CMK (cell line): ENCODE measurements around the gene NME7.
"Not testable (repeated sequence)": the region's sequence is repeated elsewhere in the genome, so short reads cannot be mapped to it uniquely, and the experiment has no call there.

Experiments used
- DNase-seq: peaks from one replicate; pipeline ENCODE4 v3.0.0-alpha.2; 2010; ENCODE audit warnings: low read depth

The NME7 gene

DNA sequence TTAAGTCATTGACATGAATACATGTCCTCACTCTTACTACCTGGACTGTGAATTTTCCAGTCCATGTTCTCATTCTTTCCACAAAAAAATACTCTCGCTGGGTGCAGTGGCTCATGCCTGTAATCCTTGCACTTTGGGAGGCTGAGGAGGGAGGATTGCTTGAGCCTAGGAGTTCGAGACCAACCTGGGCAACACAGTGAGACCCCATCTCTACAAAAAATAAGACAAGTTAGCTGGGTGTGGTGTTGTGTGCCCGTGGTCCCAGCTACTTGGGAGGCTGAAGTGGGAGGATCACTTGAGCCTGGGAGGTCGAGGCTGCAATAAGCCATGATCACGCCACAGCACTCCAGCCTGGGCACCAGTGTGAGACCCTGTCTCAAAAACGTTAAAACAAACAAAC, 242.0 kb downstream of the NME7 start:
- DNase-seq: not testable (repeated sequence)

DNA sequence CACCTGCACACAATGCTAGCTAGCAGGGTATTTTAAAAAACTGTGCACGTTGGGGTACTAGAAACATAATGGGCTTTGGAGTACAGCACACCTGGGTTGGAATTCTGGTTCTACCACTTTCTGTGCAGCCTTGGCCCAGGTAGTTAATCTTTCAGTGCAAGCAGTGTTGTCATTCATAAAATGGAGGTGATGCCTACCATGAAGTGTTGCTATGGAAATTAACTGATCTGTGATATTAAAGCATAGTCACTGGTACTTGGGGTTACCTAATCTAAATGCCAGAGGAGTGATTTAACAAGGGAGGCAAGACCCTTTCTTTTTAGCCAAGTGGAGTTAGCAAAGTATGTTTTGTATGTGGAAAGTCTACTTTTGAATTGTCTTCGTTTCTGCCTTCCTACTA, 243.1 kb downstream of the NME7 start:
- no peak for DNase-seq

DNA sequence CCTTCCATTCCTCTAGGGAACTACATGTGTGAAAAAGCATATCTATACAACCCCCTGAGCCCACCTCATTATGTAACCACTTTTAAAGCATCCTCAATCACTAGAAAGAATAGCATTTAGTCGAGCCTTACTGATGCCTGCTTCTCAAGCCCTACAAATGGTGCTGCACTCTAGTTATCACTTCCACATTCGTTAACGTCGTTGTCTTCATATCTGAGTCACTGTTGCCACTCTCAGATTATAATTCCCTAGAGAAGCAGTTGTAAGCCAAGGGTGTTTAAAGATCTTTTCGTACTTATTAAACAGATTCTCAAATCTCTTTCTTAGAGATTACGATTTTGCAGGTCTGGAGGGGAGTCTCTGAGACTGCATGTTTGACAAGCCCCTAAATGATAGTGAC, 244.6 kb downstream of the NME7 start:
- DNase-seq: no peak

DNA sequence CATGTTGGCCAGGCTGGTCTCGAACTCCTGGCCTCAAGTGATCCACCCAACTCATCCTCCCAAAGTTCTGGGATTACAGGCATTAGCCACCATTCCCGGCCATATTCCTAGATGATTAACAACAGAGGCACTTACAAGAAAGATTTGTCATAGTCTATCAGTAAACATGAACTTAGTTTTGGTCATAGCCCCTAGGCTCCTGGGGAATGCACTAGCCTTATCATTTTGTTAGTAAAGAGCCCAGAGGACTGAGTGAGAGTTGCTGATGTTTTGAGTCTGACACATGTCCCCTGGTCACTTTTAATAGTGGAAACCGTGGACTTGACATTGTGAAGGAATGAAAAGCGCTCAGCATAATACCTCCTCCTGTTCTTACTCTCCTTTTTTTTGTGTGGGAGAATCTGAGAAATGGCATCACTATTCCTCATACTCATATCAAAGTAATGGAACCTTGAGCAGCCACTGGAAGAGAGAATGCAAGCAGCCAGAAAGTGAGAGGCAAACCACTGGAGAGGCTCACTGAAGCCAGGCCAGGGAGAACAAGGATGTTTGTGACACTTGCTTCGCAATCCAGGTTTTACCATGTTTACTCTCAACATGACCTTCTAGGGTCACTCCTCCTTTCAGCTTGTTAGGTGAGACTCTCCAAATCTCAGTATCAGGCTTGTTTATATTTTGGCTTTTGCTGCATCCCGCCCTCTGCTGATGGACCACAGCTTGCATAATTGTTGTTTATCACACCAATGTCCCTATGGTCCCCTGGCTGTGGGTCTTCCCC, 246.3 kb downstream of the NME7 start:
- no peak for DNase-seq

DNA sequence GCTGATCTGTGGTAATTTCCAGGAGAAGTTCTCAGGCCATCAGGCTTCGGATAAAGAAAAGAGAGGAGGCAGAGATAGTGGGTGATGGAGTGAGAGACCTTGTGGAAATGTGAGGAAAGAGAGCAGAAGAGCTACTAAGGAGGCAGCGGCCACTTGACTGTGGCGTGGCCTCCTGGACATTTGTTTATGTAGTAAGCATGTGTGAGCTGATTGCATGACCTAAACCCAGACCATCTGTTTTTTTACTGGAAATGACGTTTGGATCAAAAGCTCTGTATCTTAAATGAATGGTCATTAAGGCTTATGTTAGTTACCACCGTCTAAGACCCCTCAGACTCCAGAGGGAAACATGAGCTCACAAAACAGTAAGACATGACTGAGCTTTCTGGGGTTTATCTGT, 247.5 kb downstream of the NME7 start:
- DNase-seq: no peak

DNA sequence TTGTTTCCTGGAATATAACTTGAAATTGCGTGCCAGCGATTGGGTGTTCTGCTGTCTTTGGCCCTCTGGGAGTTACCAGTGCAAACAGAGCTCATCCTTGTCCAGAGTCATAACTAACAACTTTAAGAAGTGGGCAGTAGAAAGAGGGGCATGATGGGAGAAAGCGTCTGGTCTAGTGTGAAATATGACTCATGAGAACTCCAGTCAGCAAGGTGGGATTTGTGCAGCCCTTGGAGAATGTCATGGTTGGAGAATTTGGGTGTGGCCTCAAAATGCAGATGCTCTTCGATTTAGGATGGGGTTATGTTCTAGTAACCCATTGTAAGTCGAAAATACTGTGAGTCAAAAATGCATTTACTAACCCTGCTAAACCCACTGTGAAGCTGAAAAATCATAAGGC, 248.2 kb downstream of the NME7 start:
- DNase-seq: no peak

DNA sequence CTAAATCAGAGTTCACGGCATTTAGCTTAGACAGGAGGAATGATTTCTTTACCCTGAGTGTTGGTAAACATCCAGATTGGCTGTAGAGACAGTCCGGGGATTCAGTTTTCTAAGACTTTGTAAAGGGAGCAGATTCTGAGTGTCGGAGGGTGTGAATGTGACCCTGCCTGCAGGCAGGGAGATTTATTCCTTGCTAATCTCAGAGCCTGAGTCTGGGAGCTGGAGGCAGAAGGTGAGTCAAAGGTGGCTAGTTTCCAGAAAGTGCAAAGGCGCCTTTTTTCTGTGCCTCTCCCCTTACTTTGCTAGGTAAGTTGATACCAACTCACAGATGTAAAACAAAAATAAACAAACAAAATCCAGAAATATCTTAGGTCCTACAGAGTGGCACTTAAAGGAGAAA, 249.4 kb downstream of the NME7 start:
- no peak for DNase-seq

DNA sequence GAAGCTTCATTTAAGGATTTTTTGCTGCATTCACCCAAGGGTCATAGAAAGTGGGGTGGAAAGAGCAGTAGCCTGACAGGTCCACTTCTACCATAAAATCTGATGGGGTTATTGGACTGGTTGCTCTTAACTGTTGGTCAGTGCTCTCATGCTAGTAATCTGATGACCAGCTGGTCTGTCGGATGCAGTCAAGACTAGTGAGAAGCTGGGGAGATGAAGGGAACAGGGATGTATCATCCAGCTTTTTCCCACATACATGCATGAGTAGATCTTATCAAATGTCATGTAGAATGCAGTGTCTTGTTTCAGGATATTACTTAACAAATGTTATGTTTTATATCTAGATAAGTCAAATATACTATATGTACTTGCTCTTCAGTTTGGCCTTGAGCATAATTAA, 250.0 kb downstream of the NME7 start:
- no peak for DNase-seq

DNA sequence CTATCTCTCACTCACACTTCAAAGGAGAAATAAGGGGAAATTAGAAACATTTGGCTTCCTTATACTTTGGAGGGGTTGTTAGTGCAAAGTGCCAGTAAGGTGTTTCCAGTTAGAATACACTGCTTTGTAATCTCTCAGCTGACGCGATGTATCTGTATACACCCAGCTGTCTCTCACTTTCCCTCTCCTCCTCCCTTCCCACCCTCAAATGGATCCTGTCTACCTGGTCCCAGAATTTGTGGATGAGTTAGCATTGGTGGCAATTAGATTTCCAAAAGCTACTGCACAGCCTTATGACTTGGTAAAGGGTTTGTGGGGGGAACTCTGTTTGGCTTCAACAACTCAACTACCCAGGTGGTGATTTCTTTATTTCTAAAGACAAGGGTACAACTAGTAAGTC, 250.6 kb downstream of the NME7 start:
- DNase-seq: no peak

DNA sequence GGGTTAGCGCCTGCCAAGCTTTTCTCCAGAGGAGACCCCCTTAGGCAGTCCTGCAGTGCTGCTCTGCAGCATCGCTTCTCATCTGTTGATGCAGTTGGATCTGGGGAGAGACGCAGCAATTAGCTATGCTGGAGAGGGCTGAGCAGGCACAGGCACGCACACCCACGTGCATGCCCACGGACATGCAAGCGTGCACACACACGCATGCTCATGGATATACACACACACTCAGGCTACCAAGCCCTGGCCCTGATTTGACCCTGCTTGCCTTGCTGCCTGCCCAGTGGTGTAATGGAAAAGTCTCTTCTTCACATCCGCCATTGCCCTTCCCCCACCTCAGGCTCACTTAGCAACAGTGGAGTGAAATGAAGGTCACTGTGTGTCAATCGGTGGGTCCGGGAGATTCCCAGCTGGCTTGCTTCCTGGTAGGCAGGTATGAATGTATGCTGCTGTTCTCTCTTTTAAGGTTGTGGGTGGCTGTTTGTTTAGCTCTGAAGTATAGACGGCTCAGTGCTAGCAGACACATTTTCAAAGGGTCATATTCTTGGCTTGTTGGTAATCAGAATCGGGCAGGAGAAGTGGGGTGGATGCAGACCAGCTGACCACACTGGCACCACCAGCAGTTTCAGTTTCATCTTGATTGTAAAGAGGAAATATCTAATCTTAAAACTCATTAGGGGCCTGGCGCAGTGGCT, 251.6 kb downstream of the NME7 start:
- DNase-seq: no peak

DNA sequence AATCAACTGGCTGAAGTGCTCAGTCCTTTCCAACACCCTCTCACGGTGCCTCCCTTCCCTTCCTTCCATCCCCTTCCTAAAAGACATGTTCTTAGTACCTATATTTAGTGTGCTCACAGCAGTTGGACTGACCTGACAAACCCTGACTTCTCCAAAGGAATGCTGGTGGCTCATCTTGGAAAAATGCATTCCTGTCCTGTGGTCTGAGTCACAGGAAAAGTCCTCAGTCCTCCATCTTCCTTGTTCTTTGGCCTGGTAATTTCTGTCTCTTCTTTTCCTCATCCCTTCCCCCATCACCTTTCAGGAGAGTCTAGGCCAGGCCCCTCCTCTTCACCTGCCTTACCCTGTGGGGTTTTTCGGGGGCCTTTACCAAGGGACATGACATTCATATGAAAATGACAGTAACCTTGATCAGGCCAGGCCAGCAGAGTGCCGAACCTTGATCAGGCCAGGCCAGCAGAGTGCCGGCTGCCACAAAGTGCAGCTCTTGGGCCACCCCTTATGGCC, 253.9 kb downstream of the NME7 start:
- no peak for DNase-seq

DNA sequence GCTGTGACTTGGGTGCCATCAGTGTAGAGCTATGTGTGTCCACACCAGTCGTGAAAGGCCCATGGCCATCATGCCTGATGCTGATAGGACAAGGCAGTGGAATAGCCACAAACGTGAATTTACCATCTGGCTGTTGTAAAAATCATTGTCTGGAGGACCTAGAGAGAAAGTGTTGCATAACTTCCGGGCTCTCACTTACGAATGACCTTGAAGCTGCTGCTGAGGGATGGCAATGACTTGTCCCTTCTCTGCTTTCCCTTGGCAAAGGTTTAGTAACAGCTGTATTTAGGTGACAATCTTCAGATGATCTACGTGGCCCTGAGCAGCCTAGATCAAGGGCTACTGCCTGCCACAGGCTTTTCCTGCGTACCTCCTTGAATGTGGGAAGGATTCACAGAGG, 255.4 kb downstream of the NME7 start:
- DNase-seq: no peak

DNA sequence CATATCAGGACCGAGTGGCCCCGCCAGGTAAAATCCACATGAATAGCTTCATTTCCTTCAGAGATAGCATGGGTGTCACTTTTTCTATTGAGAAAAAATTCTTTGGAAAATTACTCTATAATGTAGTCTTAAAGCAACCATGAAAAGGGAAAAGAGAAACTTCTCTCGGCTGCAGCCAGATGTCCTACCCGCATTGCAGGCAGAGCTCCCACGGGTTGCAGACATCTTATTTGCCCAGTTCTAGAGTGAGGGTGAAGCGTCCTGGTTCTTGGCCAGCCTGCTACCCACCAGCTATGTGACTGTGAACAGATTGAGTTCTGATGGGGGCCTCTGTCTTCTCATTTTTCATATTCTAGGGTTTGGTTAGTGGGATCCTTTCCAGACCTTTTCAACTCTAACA, 256.1 kb downstream of the NME7 start:
- DNase-seq: no peak

DNA sequence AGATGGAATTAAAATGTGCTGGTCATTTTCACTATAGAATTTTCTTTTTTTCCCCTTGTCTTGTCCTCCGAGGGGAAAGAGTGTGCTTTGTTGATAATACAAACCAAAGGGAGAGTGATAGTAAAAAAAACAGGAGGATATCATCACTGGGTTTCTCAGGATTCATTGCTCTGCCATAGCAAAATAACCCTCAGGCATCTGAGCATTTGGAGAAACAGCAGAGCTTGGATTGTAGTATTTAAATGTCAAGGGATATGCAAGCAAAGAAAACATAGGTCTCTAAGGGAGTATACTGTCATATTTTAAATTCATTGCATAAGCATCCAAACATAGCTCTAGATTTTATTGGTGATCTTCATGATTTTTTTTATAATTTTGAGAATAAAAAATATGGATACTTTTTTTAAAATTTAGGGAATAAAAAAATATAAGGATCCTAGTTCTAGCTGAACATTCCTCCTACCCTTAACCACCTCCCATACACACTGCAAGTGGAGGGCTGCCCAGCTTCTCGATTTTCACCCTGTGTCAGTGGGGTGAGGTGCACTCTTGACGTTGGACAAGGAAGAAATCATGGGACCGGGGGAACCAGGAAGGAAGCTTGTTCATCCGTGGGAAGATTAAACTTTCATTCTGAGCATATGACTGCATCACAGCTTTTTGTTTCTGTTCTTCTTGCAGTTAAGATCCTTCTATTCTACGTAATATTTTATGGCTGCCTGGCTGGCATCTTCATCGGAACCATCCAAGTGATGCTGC, 256.7 kb downstream of the NME7 start:
- DNase-seq: no peak

DNA sequence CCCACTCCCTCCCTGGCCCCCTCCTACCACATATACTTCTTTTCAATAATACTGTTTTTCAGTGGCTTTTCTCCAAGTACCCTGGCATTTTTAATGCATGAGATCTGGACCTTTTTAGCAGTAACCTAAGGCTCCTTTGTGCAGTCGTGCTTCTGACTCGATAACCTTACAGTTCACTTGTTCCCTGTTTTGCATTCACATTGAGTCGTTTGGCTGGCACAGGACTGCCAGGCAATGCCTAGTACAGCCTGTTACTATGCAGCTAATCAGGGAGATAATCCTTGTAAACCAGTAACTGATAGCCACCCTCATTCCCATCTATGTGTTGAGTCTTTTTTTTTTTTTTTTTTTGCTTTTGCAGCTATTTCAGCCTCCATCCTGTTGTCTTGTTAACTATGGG, 257.4 kb downstream of the NME7 start:
- no peak for DNase-seq

DNA sequence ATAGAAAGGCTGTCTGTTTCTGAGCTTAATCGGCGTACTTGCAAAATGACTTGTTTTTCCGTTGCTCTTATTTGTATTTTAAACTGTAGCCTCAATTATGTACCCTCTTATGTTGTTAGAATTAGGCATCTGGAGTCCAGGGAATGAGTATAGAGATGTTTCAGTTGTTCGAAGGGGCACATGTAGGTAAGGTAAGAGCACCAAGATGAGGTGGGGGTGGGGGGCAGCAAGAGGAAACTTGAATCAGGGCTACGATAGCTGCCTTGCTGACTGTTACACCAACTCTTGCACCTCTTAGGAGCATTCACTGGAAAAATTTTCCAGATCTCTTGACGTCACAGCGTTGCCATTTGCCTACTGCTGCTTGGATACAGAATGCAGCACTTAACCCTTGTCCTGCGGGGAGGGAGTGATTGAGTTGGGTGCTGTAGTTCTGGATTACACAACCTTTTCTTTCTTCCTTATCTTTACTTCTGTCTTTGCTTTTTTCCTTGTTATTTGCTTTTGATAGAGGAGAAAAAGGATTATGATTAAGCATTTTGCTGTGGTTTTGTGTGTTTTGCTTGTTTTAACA, 257.9 kb downstream of the NME7 start:
- DNase-seq: no peak

DNA sequence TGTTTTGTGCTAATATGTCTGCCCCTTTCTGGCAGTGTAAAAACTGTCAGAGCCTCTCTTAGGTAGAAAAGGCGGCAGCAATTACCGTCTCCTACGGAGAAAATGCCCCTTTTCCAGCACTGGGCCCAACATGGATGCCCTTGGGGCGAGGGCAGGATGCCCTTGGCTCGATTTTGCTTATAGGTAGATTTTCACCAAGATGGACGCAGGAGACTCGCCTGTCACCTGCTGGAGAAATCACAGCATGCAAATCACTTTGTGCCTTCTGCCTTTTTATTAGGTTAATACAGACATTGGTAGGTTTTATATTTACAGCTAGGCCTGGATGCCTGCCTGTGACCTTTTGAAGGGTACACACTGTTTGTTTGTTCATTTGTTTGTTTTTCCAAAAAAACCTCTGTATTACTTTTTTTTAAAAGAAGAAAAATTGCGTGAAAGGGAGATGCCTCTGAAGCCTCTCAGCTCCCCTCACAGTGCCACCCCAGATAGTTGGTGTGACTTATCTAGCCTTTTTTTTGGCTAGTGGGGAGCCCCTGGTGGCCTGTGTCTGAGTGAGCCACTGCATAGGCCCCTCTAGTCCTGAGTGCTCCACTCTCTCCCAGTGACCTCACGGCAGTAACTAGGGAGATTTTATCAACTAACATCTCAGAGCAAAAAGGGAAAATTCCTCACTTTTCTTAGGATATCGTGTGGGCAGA, 258.6 kb downstream of the NME7 start:
- no peak for DNase-seq

DNA sequence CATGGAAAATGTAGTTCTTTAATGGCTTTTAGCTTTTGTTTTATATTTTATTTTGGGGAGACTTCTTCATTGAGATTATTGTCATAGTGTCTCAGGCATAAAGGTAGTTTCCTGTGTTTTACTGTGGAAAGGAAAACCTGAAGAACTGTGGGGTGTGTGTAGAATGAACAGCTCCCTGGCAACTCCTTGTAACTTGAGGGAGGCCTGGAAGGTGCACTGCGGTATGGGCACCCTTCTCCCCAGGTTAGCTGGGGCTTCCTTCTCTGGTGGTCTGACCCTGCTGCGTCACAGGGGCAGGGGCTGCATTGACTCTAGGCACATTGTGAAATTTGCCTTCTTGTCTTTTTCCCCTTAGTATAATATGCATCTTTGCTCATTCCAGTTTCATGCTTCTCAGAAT, 259.4 kb downstream of the NME7 start:
- DNase-seq: no peak

DNA sequence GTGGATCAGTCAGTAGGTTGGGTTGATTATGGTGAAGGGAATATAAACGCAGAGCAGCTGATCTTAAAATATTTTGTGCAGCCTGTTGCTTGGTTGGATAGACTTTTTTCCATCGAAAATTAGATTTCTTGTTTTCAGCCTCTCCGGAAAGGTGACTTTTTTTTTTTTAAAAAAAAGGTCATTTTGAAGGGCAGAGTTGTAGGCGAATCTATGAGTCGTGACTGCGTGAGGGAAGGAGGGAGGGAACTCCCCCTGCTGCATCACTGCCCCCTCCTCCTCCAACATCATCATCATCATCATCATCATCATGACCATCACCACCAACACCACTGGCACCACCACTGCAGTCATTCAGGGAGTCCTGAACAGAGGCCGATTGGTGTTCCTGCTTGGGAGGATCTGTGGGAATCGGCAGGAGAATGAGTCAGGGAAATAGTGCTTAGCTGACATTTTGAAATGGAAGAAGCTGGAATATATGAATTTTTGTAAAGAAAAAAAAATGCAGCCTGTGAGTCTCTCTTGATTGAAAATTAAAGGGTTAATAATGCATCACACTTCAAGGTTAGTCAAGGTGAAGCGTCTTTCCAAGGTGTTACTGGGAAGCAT, 259.9 kb downstream of the NME7 start:
- DNase-seq: no peak

DNA sequence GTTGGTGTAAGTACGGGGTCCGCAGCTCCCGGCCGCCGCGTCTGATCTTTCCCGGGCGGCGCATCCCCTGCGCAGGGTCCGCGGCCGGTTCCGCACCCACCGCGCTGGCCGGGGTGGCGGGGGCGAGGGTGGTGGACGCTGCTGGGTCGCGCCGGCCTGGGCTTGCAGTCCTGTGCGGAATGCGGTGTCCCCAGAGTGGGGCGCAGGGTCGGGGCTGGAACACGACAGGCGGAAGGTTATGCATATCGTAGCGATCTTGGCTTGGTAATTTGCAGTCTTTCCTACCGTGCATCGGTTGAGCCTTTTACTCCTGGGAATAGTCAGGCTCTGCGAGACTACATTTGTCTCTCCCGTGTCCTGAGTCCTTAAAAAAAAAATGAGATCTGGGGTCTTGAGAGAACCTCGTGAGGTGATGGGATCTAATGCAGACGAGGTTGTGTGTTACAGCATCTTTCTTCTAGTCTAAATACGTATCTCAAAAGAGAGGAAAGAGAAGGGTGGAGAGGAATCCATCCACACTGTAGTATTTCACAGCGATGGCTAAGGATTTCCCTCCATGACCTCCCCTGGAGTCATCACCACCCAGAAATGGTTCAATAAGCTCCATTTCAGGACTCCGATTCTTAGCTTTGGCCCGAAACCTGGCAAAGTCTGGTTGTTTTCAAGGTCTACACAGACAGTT, 260.5 kb downstream of the NME7 start:
- no peak for DNase-seq
